GM19023 (cell line): ENCODE results near the gene CD300C.
A peak's percentile ranks its signal among the peaks of the same experiment; 100 is the strongest.
"Not testable (repeated sequence)": the region's sequence is repeated elsewhere in the genome, so short reads cannot be mapped to it uniquely, and the experiment has no call there.

ENCODE experiments used
- ATAC-seq: cut with Tn5 transposase; IDR thresholded peaks from one replicate; pipeline ENCODE4 v1.9.1; 2021; ENCODE audit warnings: mild to moderate bottlenecking, moderate library complexity; ENCODE audit not compliant: unreplicated experiment

Gene CD300C

GRCh38 chr17:74514632-74515334 is 31.1 kb downstream of the CD300C start:
- ATAC-seq, result no peak

GRCh38 chr17:74513987-74514631 is 31.8 kb downstream of the CD300C start:
- ATAC-seq, result no peak

- peak; percentile 58 for ATAC-seq
Observed at GRCh38 chr17:74512624-74513091, 33.3 kb downstream of the CD300C start.

- ATAC-seq, result no peak
Observed at GRCh38 chr17:74512036-74512435, 33.9 kb downstream of the CD300C start.

GRCh38 chr17:74508156-74508555 is 37.8 kb downstream of the CD300C start:
- no peak for ATAC-seq

GRCh38 chr17:74503949-74504348 is 42.0 kb downstream of the CD300C start:
- not testable (repeated sequence) for ATAC-seq

- ATAC-seq, result no peak
Observed at GRCh38 chr17:74502861-74503260, 43.1 kb downstream of the CD300C start.

GRCh38 chr17:74499992-74500391 is 45.9 kb downstream of the CD300C start:
- ATAC-seq, result no peak

GRCh38 chr17:74497471-74497870 is 48.4 kb downstream of the CD300C start:
- ATAC-seq, result no peak

GRCh38 chr17:74493331-74493833 is 52.5 kb downstream of the CD300C start:
- ATAC-seq, result no peak

- ATAC-seq, result no peak
Observed at GRCh38 chr17:74491626-74492025, 54.3 kb downstream of the CD300C start.
